Breast epithelium (tissue), 3 donors: ENCODE results near the gene AGAP1.

Experiments used
- POLR2A ChIP-seq: fragments of 450-650 bp; IDR thresholded peaks from one replicate; pipeline ENCODE4 v1.6.1; 2016; ENCODE audit warnings: antibody characterized with exemption, mild to moderate bottlenecking, moderate library complexity
- TF ChIP-seq, protein P1 (sequence below), 3 donors: fragments of 450-650 bp; IDR thresholded peaks; one replicate each; pipeline ENCODE4 v1.5.1; 2016 to 2017; ENCODE audit warnings: antibody characterized with exemption in 3 of 3, mild to moderate bottlenecking in 3 of 3, moderate library complexity in 3 of 3

DNA sequence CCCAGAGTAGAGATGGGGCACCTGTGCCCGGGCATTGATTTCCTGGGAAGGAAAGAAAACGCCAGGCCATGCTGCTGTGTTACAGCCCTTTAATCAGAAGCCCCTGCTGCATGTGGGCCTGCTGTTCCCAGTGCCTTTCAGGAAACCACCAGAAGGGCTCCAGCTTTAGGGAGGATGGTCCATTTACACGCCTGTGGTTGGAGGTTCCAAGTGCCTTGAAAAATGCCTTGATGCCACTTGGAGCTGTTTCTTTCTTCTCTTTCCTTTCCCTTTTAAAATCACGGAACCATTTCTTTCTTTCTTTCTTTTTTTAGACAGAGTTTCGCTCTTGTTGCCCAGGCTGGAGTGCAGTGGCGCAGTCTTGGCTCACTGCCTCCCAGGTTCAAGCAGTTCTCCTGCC is 60.5 kb downstream of the AGAP1 start:
- no peak for TF ChIP-seq POLR2A
- TF ChIP-seq, protein P1, sequence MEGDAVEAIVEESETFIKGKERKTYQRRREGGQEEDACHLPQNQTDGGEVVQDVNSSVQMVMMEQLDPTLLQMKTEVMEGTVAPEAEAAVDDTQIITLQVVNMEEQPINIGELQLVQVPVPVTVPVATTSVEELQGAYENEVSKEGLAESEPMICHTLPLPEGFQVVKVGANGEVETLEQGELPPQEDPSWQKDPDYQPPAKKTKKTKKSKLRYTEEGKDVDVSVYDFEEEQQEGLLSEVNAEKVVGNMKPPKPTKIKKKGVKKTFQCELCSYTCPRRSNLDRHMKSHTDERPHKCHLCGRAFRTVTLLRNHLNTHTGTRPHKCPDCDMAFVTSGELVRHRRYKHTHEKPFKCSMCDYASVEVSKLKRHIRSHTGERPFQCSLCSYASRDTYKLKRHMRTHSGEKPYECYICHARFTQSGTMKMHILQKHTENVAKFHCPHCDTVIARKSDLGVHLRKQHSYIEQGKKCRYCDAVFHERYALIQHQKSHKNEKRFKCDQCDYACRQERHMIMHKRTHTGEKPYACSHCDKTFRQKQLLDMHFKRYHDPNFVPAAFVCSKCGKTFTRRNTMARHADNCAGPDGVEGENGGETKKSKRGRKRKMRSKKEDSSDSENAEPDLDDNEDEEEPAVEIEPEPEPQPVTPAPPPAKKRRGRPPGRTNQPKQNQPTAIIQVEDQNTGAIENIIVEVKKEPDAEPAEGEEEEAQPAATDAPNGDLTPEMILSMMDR (IDR thresholded peaks at IDR 0.05): no peak
